ENCODE results near the gene SHROOM2. TPM values are rescaled to one million over a fixed set of nuclear protein-coding genes. Genes with fewer than 3 reads are reported as not detected.

SHROOM2 gene
- total and polyA plus RNA-seq, 2 of the 4 experiments (the other 2 are of a cell fraction) = 8.1 to 14.2 TPM

GRCh38 chrX:9952300-9952699 is 166.1 kb downstream of the SHROOM2 start:
- no peak overlapping the region for H3K56ac ChIP-seq (ENCODE audit: extremely low read depth, insufficient read depth, low read length)
- H3K4me1 ChIP-seq (ENCODE audit: control insufficient read depth, insufficient read depth, low read length) = peaks cover 13% of the 10 kb centered on the region
- H3K9me1 ChIP-seq (ENCODE audit: insufficient read depth, low read length) = 0 out of 2 replicates have a peak, but pooled peaks cover 2% of the 10 kb centered on the region
- no peak overlapping the region for H3K27ac ChIP-seq (ENCODE audit: insufficient read depth, low read length)
- H2BK5ac ChIP-seq (ENCODE audit: low read depth, low read length, poor library complexity, severe bottlenecking) = no peak overlapping the region
- H3K4me3 ChIP-seq (ENCODE audit: insufficient read depth, low read depth, low read length) = no peak overlapping the region
- H2AFZ ChIP-seq (replicated peaks; ENCODE audit: low read length, poor library complexity) = no peak overlapping the region
- no peaks in the 10 kb centered on the region for H3K36me3 ChIP-seq (ENCODE audit: control insufficient read depth, insufficient read depth, low read length)
- no peak overlapping the region for H3K4me2 ChIP-seq (ENCODE audit: low read depth, low read length)
- H2BK15ac ChIP-seq (ENCODE audit: low read depth, low read length) = no peak overlapping the region
- ATAC-seq (ENCODE audit: low read depth) (no peak), DNase-seq (no peak)
- ChIA-PET POLR2A (ENCODE audit: unreplicated experiment) (no interaction called here), CTCF (no interaction called here)
- BruUV-seq (replicated peaks) = no TSS peak
- H3K23ac ChIP-seq (ENCODE audit: low read depth, low read length) = no peak overlapping the region
- no peaks in the 10 kb centered on the region for H4K20me1 ChIP-seq (ENCODE audit: insufficient read depth, low read length)
- H4K91ac ChIP-seq (ENCODE audit: insufficient read depth, low read depth, low read length) = no peak overlapping the region
- no peak overlapping the region for H2AK5ac ChIP-seq (ENCODE audit: low read depth, low read length)
- TF ChIP-seq BHLHE40 (IDR thresholded peaks at IDR 0.05; ENCODE audit: low read depth, low read length) = no peak
- no peak for TF ChIP-seq FOS (IDR thresholded peaks at IDR 0.05; ENCODE audit: low read depth, low read length)
- TF ChIP-seq POLR2A (IDR thresholded peaks at IDR 0.05; ENCODE audit: low read depth, low read length) = no peak
- TF ChIP-seq RCOR1 (IDR thresholded peaks at IDR 0.05; ENCODE audit: insufficient replicate concordance, low read length) = no peak
- H2BK20ac ChIP-seq (ENCODE audit: low read depth, low read length) = no peak overlapping the region
- in situ Hi-C loops (cut with MboI; ENCODE audit: low sequenced_read_pairs) (no loop called here), dilution Hi-C loops (cut with HindIII; ENCODE audit: low sequenced_read_pairs, unreplicated experiment) (no loop called here), intact Hi-C loops (cut with micrococcal nuclease) (no loop called here)
- H2AK9ac ChIP-seq (replicated peaks; ENCODE audit: low read depth, low read length, poor library complexity) = no peak overlapping the region
- no peak overlapping the region for H2BK120ac ChIP-seq (ENCODE audit: low read depth, low read length)
- no peak overlapping the region for H3K4ac ChIP-seq (ENCODE audit: low read depth, low read length)
- no peak overlapping the region for H3K9ac ChIP-seq (ENCODE audit: low read depth, low read length)
- no peaks in the 10 kb centered on the region for H3K79me1 ChIP-seq (ENCODE audit: low read depth in 1 of 2, low read length in 2 of 2)
- no peak overlapping the region for H3K14ac ChIP-seq (replicated peaks; ENCODE audit: low read depth, low read length)
- no CpG with 5 or more reads among the region's 1 CpG for WGBS, 2 experiments (ENCODE audit: extremely low coverage in 2 of 2, insufficient read length in 1 of 2)
- H3K27me3 ChIP-seq (ENCODE audit: control insufficient read depth, insufficient read depth, low read length) = no peaks in the 10 kb centered on the region
- H3K18ac ChIP-seq (ENCODE audit: low read depth, low read length) = no peak overlapping the region
- H3K9me3 ChIP-seq (ENCODE audit: control insufficient read depth, insufficient read depth, low read length) = peaks cover 9% of the 10 kb centered on the region; the same call in 1 of the 2 replicates
- H4K8ac ChIP-seq (ENCODE audit: low read depth in 2 of 2, low read length in 2 of 2) = no peak overlapping the region
- H4K5ac ChIP-seq (ENCODE audit: low read depth, low read length) = no peak overlapping the region; the same call in 1 of the 2 replicates
